Measurements from ENCODE around the gene PTBP1.

The PTBP1 gene

DNA sequence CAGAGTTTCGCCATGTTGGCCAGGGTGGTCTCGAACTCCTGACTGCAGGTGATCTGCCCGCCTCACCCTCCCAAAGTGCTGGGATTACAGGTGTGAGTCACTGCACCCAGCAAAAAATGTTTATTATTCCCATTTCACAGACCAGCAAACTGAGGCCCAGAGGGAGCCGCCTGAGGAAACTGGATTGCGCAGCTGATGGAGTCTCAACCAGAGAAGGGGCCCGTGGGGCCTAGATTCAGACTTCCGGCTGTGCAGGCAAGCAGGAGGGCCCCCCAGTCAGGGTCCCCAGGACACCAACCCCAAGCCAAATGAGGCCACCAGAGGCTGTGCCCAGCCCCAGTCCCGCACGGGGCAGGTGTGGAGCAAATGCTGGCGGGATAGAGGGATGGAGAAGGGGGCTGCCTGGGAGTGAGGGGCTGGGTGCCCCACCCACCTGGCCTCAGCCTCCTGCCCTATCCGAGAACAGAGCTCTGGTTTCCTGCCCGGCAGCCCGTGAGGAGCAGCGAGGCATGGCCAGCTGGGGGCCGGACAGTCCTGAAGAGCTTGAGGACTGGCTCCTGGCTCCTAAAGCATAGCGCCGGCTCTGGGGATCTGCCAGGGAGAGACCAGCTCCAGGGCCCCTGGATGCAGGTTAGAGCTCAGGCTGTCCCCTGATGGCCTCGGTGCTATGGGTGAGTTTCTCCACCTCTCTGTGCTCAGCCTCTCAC is 24.4 kb upstream of the PTBP1 start:
- DNase-seq (ENCODE audit: low read depth in 3 of 3), result no peak

DNA sequence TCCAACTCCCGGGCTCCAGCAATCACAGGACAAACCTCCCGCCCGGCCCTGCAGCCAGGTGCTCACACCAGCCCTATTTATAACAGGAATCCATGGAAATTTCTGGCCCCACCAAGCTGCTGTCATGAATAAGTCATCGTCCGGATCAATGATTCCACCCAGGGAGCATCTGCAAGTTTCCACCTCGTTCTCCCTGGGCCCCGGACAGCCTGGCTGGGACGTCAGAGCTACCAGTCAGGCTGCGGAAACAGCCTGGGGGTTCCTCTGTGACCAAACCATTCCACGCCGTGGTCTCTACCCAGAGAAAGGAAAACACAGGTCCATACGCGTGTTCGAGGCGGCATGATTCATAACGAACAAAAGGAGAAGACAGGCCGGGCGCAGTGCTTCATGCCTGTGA is 20.7 kb upstream of the PTBP1 start:
- DNase-seq (ENCODE audit: low read depth in 3 of 3), result no peak

DNA sequence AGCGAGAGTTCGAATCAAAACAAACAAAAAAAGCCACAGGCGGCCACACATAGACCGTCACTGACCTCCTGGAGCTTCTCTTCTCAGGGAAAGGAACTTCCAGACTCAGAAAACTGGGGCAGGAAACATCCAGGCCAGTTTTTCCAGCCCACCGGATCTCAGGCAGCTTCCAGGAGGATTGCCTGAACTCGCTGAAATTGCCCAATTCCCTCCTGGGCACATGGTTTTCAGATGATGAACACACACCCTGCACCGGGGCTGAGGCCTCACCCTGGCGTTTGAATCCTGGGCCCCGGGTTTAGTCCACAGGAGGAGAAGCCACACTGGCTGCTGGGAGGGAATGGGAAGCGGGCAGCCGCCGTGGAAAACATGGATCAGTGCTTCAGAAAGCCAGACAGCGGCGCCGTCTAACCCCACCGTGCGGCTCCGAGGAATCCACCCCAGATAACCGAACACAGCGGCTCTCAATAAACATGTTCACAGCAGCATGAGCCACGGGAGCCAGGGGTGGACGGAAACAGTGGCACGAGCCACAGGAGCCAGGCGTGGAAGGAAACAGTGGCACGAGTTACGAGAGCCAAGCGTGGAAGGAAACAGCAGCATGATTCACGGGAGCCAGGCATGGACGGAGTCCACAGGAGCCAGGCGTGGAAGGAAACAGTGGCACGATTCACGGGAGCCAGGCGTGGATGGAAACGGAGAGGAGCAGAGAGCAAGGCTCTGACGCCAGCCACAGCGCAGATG is 18.2 kb upstream of the PTBP1 start:
- no peak for DNase-seq (ENCODE audit: low read depth in 3 of 3)

DNA sequence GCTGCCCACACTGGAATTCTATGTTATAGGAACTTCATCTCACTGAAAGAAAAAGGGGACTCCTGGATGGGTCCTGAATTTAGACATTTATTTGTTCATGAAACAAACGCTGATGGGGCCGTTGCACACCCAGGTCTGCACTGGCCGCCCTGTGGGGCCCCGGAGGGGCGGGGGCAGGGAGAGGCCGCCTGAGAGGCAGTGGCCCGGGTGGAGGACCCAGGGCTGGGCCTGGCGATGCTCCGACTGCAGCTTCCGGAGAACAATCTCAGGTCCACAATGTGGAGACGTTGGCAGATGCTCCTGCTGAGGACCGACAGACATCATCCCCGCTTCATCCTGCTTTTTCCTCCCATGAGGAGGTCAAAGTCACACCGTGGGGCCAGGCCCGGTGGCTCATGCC is 16.3 kb upstream of the PTBP1 start:
- no peak for DNase-seq (ENCODE audit: low read depth in 3 of 3)

DNA sequence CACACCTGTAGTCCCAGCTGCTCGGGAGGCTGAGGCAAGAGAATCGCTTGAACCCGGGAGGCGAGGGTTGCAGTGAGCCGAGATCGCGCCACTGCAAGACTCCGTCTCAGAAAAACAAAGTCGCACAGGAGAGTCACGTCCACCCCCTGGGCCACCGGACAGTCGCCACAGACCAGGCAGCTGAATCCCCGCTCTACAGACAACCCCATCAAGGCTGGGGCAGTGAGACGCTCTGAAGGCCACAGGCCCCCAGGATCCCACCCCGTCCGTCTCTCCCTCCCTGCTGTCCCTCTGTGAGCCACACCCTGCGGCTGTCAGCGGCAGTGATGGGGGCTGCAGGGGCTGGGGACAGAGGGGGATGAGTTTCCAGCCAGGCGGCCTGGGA is 15.5 kb upstream of the PTBP1 start:
- no peak for DNase-seq (ENCODE audit: low read depth in 3 of 3)

DNA sequence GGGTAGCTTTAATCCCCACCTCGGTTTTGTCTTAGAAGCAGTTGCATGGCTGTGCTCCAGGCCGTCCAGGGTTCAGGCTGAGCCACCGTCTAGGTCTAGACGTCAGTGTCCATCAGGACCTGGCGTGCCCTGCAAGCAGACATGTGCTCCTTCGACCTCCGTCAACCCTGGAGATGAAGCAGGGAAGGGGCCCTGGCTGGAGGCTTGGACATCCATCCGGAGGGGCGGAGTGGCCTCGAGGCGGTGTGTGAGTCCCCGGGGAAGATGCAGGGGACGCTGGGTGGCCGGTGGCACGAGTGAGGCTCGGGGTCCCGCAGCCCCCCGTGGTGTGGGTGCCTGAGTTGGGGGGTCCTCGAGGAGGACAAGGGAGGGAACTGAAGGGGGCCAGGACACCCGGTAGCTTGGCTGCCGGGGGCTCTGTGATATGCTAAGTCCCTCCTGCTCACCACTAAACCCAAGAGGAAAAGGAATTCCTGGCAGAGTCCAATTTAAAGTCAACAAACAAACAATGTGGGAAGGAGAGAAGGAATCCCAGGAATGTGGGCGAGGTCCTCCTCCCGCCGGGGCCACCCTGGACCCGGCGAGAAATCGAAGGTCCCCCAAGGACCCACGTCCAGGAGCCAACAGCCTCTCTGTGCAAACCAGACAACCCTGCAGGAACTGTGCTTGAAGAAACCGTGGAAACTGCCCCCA is 14.9 kb upstream of the PTBP1 start:
- DNase-seq (ENCODE audit: low read depth in 3 of 3), result no peak

DNA sequence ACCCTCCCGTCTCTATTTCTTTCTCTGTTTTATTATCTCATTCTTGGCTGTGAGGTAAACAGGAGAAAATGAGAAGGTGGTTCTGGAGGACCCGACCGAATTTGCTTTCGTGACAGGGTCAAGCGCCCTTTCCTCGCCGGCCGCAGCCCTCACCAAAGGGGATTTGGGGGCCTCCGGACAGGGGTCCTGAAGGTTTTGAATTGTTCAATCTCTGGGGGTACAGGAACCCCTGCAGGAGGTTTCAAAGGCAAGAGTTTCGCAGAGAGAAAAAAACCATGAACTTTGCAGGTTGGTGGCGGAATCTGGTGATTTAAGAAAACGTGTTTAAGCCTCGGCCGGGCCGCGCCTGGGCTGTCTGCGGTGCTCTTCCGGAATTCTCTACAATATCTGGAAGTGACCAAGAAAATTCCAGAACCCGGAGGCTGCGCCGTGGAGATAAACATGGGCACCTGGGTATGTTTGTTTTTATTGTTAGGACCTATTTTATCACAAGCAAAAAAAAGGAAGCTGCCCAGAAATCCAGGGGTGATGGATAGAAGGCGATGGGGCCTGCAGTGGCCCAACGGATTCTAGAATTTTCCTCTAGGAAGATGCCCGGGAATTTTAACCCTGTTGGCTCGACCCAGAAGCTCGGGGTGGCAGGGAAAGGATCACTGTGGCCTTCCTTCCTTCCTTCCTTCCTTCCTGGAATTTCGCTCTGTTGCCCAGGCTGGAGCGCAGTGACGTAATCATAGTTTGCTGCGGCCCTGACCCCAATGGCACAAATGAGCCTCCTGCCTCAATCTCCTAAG is 14.2 kb upstream of the PTBP1 start:
- no peak for DNase-seq (ENCODE audit: low read depth in 3 of 3)

DNA sequence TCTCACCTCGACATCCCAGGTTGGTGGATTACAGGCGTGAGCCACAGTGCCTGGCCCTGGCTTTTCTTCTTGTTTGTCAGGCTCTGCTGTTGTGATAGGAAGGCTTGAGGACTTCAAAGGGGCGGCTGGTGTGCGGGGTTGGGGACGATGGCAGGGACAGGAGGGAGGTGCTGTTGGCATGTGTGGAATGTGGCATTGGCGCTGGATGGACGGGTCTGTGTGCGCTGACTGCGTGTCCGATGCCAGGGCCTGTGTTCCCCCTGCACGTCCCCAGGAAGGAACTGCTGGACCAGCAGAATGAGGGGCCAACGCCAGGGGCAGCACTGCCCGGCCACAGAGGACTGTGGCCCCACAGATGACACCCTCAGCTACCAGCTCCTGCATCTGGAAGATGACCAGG is 12.7 kb upstream of the PTBP1 start:
- no peak for DNase-seq (ENCODE audit: low read depth in 3 of 3)

DNA sequence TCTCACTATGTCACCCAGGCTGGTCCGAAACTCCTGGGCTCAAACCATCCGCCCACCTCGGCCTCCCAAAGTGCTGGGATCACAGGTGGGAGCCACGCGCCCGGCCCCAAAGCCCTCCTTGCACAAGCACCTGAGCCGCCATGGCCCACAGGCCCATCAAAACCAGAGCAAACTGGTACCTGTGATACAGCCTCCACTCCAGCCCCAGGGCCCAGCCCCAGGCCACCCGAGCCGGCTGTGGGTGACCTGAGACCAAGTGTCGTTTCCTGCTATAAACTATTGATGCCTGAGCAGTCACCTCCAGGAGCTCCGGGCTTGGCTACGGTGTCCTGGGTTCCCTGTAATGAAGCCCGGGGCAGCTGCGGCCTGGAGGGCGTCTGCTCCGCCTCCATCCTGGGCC is 9.7 kb upstream of the PTBP1 start:
- DNase-seq (ENCODE audit: low read depth in 3 of 3), result no peak

DNA sequence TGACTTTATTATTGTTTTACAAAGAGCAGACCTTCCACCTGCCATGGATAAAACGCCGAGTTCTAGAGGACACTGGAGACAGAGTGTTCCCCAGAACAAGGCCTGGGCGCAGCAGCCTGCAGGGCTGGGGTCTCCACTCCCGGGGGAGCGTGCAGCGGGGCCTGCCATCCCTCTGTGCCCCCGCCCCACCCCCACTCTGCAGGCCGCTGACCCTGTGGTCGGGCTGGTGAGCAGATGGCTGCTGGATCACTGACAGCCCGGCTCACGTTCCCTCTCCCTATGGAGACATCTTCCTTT is 8.6 kb upstream of the PTBP1 start:
- no peak for DNase-seq (ENCODE audit: low read depth in 3 of 3)

DNA sequence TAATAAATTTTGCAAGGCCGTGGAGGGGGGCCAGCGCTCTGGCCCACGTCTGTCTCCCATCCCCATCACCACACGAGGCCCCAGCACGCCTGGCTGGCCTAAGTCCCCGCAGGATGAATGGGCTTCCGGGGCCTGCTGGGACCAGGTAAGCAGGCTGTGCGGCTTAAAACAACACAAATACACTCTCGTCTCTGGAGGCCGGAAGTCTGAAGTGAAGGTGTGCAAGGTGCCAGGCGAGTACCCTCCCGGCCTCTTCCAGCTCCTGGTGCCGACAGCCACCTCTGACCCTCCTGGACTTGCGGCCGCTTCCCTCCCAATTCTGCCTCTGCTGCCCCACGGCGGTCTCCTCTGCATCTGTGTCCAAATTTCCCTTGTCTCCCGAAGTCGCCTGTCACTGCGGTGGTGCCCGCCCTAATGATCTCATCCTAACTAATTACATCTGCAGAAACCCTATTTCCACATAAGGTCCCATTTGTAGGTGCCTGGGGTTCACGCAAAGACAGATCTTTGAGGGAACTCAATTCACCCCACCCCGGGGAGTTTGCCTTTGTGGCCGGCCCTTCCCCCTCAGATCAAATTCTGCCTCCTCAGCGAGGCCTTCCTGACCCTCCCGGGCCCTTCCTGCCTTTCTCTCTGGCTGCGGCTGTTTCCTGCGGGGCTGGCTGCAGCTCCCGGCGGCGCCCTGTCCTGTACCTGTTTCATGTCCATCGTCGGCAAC is 8.1 kb upstream of the PTBP1 start:
- no peak for DNase-seq (ENCODE audit: low read depth in 3 of 3)

DNA sequence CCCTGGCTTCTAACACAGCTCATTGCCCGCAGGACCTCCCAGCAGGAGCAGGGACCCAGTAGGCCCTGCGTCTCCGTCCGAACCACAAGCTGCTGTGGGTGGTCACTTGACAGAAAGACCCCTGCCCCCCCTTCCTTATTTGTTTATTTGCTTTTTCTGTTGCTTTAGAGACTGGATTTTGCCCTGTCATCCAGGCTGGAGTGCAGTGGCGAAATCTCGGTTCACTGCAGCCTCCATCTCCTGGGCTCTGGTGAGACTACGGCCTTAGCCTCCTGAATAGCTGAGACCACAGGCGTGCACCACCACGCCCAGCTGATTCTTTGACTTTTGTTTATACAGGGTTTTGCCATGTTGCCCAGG is 7.6 kb upstream of the PTBP1 start:
- no peak for DNase-seq (ENCODE audit: low read depth in 3 of 3)

DNA sequence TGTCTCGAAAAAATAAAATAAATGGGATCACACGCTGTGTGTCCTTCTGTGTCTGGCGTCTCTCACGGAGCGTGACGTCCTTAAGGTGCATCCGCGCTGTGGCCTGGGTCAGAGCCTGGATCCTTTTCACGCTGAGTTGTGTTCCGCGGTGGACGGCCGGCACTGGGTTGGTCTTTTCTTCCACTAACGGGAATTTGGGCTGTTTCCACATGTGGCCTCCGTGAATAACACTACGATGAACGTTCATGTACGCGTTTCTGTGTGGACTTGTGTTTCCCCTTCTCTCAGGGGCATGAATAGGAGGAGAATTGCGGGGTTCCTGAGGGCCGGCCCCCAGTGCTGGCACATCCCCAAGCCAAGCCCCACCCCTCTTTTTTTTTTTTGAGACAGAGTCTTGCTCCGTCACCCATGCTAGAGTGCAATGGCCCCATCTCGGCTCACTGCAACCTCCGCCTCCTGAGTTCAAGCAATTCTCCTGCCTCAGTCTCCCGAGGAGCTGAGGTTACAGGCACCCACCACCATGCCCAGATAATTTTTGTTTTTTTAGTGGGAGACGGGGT is 6.2 kb upstream of the PTBP1 start:
- no peak for DNase-seq (ENCODE audit: low read depth in 3 of 3)

DNA sequence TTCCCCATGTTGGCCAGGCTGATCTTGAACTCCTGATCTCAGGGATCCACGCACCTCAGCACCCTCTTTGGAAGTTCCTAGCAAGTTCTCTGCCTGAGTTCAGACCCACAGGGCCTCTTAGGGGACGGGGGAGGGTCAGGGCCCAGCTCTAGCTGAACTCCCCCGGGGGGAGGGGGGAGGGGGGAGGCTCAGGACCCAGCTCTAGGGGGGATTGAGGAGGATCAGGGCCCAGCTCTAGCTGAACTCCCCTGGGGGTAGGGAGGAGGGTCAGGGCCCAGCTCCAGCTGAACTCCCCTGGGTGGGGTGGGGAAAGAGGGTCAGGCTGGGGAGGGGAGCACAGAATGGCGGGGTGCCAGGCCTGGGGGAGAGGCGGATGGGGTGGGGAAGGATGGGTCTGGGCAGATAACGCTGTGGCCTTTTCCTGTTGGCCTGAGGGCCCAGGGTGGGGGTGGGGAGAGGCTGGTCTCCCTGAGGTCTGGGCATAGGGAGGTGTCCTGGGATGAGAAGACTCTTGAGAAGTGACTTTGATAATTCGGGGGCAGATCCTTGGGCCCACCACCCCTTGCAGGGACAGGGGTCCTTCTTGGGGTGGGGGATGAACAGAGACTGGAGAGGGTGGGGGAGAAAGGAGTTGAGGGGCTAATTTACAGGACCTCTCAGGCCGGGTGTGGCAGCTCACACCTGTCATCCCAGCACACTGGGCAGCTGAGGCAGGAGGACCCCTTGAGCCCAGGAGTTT is 5.5 kb upstream of the PTBP1 start:
- DNase-seq (ENCODE audit: low read depth in 3 of 3), result no peak

DNA sequence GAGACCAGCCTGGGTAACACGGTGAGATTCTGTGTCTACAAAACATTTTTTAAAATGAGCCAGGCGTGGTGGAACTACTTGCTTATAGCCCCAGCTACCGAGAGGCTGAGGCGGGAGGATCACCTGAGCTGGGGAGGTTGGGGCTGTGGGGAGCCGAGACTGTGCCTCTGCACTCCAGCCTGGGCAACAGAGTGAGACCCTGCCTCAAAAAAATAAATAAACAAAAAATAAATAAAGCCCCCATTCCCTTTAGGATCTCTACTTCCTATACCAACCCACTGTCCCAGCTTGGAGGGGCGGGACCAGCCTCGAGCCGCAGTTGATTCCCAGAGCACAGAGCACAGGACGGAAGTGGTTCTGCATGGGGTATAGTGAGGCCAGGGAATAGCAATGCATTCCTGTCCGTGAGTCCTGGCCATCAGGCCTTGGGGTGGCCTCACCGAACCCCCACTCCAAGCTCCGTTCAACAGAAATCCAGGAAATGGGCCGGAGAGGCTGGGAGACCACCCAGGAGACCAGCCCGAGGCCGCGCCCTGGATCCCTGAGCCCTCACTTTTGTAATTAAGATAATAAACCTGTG is 4.9 kb upstream of the PTBP1 start:
- DNase-seq (ENCODE audit: low read depth in 3 of 3), result no peak

DNA sequence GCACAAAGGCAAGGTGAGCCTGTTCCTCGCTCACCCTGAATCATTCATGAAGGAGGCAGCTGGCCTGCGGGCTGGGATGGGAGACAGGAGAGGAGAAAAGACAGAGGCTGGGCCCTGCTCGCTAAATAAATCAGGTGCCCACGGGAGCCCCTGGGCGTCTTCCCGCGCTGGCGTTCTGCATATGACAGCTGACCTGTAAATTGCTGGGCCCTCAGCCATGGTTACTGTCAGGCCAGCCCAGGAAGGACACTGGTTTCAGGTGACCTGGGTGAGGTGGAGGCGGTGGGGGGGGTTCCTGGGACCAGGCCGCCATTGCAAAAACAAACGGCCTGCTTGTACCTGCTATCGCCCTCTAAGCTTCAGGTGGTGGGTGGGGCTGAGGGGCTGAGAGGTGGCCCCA is 3.4 kb upstream of the PTBP1 start:
- no peak for DNase-seq (ENCODE audit: low read depth in 3 of 3)

DNA sequence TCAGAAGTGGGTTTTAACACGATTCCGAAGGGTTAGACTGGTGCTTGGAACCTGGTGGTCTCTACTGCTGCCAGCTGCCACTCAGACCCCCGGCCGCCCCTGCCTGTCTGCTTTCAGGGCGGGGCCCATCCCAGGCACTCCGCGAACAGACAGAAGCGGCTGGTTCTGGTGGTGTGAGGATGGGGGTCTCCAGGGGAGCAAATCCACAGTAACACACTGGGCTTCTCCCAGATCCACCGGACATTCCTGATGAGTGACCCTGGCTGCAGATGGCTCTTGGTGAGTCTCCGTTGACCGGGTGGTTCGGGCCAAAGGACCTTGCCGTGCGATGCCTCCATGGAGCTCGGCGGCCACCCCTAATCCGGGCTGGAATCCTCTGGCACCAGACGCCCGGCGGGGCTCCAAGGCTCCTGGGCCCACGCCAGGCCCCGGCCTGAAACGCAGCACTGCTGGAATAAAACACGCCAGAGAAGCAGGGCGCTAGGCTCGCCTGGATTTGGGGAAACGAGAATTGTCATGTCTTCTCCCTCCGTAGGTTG is 2.1 kb upstream of the PTBP1 start:
- DNase-seq (ENCODE audit: low read depth in 3 of 3), result no peak

DNA sequence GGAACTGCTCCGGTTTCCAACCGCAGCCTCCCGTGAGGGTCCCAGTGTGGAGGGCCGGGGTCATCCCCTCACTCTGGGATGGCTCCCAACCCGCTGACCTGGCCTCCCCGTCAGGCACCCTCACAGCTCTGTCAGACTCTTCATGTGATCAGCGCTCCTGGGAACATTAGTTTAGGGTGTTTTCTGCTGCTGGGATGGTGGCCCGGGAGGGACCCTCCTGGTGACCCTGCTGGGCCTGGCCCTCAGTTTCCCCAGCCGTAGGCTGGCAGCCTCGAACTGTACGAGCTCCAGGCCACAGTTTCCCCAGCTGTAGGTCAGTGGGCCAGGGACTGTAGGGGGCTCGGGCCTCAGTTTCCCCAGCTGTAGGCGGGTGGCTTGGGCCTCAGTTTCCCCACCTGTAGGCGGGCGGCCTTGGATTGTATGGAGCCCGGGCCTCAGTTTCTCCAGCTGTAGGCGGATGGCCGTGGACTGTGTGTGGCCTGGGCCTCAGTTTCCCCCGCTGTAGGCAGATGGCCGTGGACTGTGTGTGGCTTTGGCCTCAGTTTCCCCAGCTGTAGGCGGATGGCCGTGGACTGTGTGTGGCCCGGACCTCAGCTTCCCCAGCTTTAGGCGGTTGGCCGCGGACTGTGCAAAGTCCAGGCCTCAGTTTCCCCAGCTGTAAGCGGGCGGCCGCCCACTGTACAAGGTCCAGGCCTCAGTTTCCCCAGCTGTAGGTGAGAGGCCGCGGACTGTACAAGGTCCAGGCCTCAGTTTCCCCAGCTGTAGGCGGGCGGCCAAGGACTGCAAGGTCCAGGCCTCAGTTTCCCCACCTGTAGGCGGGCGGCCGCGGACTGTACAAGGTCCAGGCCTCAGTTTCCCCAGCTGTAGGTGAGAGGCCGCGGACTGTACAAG is 1.3 kb upstream of the PTBP1 start:
- no peak for DNase-seq (ENCODE audit: low read depth in 3 of 3)

All from stimulated activated CD4-positive, alpha-beta T cell treated with anti-CD3 and anti-CD28 coated beads, TNF-alpha, amount 100 ng/mL, for 24 hours (primary cell).